GM21737 (cell line): Measurements from ENCODE around the gene DAGLA.
"Not testable (repeated sequence)": the region's sequence is repeated elsewhere in the genome, so short reads cannot be mapped to it uniquely, and the experiment has no call there.

Source experiments
- ATAC-seq: cut with Tn5 transposase; IDR thresholded peaks from one replicate; pipeline ENCODE4 v1.9.1; 2021; ENCODE audit warnings: mild to moderate bottlenecking, moderate library complexity; ENCODE audit not compliant: unreplicated experiment

DAGLA gene

DNA sequence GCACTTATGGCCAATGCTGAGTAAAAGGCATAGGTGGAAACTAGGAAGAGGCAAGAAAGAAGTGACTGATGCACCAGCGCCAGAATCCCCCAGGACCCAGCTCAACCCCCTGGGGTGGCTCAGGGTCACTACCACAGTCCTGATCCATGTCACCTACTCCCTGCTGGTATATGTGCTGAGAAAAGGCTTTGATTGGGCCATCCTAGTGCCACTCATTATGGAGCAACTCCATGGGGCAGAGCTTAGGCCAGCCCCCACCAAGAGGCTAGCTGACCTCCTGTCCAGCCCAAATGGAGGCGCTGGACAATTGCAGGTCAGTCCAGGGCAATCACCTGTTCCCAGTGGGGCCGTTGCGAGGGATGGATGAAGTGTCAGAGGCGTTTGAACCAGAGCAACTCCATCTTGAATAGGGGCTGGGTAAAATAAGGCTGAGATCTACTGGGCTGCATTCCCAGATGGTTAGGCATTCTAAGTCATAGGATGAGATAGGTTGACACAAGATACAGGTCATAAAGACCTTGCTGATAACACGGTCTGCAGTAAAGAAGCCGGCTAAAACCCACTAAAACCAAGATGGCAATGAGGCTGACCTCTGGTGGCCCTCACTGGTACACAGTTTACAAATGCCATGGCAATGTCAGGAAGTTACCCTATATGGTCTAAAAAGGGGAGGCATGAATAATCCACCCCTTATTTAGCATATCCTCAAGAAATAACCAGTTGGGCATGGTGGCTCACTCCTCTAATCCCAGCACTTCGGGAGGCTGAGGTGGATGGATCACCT lies 20.6 kb upstream of the DAGLA start:
- no peak for ATAC-seq

DNA sequence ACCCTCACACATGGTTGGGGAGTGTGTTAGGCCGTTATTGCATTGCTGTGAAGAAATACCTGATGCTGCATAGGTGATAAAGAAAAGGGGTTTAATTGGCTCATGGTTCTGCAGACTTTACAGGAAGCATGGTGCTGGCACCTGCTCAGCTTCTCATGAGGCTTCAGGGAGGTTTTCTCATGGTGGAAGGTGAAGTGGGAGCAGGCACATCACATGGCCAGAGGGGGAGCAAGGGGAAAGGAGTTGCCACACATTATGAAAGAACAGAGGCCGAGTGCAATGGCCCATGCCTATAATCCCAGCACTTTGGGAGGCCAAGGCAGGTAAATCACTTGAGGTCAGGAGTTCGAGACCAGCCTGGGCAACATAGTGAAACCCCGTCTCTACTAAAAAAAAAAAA lies 19.2 kb upstream of the DAGLA start:
- not testable (repeated sequence) for ATAC-seq

DNA sequence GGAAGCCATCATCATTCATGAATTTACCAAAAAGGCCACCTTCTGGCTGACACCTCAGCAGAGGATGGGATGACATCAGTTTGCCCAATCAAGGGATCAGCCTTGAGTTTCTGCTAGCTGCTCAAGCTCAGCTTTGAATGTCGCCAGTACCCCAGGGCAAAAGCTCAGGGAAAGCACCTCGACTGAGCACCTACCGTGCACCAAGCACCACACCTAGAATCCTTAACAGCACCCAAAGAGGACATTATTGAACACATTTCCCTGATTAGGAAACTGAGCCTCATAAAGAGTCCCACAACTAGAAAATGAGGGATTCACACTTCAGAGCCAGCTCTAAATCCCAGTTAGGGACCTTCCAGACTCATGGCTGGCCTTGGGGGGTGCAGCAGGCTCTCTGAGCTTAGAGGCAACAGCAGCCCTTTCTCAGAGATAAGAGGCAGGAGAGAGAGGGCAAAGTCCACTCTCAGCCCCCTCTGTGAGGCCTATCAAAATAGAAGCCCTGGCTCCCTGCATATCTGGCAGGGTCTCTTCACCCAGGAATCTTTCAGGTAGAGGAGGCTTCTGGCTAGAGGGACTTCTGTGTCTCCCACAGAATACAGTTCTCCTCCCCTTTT lies 13.4 kb upstream of the DAGLA start:
- ATAC-seq, result no peak

DNA sequence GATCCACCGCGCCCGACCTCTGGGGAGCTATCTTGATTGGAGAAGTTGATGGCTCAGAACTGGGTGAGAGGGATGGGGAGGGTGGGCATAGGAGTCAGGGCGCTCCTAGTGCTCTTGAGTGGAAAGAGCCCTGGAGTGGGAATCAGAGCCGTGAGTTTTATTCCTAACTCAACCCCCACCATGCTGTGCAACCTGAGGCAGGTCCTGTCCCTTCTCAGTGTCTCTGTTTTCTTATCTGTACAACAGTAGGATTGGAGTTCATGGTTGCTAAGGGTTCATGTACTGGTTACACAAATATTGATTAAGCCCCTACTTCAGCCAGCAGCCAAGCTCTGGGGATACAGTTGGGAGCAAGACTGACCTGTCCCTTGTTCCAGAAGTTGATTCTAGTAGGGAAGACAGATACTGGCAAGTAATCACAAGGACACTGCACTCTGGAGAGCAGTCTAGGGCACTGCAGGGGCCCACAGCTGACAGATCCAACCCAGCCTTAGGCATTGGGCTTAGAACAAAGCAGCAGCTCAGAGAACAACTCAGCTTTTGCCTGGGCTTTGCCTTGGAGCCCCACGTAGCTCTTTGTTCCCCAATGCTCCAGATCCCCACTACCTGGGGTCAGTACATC lies 12.4 kb upstream of the DAGLA start:
- no peak for ATAC-seq

DNA sequence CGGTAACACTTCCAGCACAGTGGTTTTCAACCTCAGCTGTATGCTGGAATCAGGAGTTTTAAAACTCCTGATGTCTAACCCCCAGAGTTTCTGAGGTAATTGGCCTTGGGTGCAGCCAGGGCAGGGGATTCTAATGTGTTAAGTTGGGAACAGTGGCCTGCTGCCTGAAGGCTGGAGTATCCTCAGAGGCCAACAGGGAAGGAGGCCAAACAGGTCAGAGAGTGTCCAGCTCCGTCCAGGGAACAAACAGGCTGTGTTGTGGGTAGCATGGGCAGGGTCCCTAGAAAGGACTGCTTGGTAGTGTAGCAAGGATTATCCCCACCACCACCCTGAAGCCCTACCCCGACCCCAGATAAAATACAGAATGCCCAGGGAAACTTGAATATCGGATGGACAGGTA lies 10.8 kb upstream of the DAGLA start:
- no peak for ATAC-seq

DNA sequence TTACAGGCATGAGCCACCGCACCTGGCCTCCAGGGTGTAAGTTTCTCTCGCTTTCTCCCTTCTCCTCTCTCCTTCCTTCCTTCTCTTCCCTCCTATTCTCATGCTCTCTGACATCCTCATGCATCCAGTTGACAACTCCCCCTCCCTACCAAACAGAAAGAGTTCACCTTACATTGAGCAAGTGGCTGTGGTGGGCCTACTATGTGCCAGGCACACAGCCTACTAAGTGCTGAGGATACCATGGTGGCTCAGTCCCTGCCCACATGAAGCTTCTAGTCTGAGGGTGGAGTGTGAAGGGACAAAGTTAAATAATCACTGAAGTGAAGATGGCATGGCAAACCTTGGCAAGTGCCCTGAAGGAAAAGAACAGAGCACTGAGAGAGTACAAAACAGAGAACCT lies 9.6 kb upstream of the DAGLA start:
- ATAC-seq, result no peak

DNA sequence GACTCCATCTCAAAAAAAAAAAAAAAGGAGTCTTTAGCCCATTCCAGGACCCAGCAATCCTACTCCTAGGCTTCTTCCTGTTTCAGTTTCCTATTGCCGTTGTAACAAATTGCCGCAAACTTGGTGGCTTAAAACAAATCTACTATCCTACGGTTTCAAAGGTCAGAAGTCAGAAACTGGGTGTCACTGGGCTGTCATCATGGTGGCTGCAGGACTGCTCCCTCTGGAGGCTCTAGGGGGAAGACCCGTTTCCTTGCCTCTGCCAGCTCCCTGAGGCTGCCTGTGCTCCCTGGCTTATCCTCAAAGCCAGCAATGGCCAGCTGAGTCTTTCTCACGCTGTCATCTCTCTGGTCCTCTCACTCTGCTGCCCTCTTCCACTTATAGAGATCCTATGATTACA lies 8.7 kb upstream of the DAGLA start:
- no peak for ATAC-seq

DNA sequence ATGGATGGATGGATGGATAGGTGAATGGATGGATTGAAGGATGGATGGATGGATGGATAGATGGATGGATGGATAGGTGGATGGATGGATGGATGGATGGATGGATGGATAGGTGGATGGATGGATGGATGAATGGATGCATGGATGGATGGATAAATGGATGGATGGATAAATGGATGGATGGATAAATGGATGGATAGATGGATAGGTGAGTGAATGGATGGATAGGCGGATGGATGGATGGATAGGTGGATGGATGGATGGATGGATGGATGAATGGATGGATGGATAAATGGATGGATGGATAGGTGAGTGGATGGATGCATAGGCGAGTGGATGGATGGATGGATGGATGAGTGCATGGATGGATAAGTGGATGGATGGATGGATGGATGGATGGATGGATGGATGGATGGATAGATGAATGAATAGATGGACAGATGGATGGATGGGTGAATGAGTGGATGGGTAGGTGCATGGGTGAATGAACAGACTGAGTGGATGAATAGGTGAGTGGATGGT lies 6.2 kb upstream of the DAGLA start:
- ATAC-seq, result not testable (repeated sequence)

DNA sequence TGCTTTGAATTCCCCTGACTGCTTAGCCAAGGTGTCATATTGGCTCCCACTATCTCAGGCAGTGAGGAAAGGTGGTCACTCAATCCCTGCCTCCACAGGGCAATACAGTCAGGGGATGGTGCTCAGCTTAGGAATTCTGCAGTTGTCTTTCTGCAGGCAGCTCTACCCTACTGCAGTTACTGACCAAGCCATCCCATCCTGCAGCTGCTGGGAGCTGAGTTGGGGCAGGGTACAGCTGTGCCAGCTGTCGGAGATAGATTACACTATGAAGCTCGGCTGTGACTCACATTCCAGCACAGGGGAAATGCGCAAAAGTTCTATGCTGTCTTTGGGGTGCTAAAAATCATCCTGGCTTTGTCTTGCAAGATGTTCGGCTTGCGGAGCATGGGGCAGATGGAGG lies 4.4 kb upstream of the DAGLA start:
- ATAC-seq, result no peak

DNA sequence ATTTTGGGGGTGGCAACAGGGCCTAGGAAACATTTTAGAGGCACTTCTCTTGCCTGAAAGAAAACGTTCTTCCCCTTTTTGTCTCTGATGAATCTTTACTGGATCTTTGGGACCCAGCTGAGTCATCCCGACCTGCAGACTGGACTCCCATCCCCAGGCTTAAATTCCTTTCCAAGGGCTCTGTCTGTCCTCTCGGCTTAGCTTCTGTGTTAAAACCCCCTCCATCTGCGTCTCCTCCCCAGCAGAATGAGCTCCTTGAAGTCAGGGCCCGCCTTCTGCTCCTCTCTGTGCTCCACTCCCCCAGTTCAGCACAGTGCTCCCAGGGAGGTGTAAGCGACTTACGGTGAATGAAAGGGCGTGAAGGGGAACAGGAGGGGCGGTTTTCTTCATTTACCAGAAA lies 895 bp upstream of the DAGLA start:
- no peak for ATAC-seq

DNA sequence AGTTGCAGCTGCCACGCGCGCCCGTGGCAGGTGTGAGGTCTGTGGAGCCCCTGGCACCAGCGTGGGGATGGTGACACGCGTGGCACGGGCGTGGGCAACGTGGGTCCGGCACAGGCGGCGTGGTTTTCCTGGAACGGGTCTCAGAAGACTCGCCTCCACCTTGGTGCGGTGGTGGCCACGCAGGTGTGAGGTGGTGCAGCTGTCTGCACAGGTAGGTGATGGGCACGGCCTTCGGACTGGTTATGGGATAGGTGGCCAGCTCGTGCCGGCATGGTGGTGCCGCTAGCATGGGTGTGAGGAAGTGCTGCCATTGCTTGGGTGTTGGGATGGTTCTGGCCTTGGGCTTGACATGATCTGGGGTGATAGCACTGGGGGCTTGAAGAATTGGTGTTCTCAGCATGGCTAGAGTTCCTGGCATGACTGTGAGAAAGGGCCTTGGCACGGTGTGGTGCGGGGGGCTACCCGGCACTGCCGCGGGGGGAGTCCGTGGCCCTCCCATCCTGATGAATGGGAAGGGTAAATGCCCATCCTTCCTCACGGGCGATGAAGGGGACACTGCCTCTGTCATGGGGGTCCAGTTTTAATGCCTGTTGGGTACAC lies 531 bp downstream of the DAGLA start:
- no peak for ATAC-seq

DNA sequence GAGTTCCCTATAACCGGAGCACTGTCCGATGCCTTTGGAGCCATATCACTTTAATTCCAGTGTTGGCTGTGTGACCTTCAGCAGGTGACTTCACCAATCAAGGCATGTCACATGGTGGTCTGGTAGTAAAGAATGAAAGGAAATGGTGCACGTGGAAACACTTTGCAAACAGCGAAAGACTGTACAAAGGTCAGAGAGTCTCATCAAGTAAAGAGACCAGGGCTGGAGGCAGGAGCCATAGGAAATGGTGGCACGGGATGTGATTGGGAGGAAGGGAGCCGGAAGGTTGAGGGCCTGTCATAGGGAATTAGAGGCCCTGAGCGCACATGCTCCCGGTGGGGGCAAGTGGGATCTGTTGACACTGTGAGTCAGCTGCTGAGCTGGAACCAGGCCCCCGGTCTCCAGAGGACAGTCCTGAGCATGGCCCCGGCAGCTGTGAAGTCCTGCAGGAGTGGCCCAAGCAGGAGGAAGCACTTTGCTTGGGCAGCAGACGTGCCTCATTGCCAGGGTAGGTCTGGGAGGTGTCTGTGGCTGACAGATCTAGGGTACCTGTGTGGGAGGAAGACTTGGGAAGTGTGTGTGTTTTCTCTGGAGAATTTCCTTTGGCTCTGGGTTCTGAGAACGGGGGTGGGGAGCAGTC lies 2.0 kb downstream of the DAGLA start:
- ATAC-seq, result no peak

DNA sequence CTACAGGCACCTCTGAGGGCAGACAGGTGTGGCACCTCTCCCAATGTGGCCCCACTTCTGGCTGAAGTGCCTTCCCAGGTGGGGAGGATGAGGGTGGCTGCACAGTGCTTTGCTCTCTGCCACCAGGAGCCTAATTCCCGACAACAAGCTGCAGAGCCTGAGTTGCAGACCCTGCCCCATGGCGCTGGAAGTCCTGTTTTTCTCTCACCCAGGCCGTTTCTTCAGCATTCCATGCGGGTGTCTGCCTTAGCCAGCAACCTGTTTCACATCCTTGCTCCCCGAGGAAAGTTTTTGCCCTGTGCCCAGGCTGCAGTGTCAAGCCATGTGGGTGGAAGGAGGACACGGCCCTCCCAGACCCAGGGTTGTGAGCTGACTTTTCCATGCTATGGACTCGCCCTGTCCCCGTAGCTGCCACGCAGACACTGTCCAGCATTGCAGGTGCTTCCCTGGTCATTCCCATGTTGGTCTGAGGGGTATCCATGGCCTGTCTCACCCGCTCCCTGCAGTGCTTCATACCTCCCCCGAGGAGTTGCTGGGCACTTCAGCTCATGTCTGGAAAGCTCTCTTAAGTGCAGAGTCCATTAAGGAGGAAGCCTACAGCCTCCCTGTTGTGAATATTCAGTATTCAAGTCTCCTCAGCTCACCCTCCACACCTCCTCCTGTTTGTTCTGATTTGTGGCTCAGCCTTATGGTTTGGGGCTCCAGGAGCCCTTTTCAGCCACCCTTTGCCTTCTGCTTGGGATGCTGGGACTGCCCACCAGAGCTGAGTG lies 2.9 kb downstream of the DAGLA start:
- no peak for ATAC-seq

DNA sequence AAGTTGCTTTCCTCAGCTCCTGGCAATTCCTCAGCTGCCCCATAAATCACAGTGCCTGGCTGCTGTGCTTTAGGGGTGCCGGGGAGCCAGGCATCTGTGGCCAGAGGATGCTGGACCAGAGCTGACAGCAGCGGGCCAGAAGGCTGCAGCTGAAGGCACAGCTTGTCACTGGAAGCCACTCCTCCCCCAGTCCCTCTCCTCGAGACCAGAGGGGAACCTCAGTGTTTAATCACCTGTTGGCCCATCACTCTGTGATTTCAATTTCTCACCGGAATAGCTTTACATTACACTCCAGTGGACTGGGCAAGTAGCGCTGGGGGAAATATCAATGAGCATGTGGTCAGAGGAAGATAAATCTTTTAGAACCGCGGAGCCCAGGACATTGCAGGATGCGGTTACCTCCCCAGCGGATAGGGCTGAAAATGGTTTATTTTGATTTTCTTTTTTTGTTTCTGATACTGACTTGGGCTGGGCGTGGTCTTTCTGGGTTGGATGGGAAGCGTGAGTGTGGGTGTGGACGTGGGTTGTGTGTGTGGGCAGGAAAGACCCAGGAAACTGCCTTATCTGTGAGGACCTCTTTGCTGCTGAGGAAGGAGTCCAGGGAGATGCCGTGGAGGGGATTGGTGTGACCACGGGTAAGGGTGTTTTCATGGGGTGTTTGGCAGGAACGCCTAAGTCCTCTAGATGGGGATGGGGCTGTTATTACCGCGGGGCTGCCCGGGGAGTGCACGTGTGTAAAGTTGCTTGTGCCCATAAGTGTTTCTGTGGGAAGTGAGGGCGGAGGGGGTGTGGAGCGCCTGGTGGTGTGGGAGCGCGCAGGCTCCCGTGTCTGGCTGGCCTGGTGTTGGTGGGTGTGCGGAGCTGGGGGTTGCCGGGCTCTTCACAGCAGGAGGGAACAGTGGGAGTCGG lies 4.0 kb downstream of the DAGLA start:
- no peak for ATAC-seq

DNA sequence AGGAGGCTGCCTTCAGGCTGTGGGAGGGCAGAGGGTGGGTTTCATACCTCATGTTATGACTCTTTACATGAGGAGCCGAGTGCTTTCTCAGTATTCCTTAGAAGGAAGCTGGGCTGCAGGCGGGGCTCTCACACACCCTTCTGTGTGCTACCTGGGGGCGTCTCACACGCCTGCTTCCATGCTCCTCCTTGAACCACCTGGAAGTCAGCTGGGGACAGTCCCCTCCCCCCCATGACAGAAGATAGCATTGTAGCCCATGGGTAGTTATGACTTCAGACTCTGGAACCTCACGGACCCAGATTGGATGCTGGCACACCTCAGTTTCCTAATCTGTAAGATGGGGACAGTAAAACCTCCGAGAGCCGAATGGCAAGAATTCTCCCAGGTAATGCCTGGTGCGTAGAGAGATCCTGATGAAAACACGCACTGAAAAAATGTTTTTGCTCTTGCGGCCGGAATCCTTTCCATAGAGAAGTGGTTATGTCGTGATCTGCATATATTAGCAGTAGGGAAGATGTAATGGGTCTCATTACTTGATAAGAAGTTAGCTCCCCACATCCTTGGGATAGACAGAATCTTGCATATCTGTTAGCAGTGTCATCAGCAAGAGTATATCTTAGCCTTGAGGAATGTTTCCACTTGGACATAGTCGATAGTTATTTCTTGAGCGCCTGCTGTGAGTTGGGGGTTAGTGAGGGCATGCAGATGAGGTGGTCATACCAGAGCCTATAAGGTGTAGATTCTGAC lies 4.9 kb downstream of the DAGLA start:
- ATAC-seq, result no peak

DNA sequence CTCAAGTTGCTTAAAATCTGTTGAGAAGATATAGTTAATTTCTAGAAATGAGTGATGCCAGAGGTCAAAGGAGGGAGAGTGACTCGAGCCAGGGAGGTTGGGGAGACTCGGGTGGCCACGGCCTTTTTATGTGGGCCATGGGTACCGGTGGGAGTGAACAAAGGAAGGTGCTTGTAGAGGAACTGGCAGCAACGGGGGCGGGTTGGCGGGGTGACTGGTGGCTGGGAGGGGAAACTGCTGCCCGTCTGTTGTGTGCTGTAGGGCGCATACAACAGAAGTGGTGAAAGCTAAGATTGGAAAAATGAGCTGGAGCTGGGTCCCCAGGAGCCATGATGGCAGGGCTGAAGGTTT lies 5.4 kb downstream of the DAGLA start:
- no peak for ATAC-seq

DNA sequence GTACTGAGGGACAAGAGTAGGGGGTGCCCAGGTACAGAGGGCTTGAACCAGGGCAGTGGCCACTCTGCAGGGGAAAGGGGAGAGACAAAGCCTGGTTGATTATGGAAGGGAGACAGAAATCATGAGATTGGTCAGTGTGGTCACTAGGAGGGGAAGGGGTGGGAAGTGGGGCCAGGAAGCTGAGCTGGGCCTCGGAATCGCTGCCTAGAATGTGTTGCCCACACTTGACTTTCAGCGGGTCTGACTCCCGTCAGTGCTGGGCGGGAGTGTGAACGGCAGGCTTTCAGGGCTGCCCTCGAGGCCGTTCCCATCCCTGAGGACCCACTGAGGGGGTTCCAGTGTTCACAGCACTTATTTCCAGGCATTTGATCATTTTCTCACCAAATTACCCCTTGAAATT lies 5.9 kb downstream of the DAGLA start:
- no peak for ATAC-seq

DNA sequence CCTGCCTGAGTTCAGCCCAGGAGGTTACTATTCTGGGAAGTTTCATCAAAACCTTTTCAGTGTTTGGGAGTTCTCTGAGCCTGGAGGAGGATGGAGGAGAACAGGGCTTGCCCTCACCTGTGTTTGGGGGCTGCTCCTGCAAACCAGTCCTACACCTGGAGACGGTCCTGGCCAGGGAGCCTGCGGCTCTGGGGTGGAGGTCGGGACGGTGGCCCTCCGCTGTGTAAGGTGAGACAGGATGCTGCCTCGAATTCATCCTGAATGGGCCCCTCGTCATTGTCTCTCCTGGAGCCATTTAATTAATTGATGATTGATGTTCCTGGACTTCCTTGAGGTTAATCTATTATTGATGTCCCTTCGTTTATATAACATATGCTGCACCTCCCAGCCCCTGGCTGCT lies 6.3 kb downstream of the DAGLA start:
- no peak for ATAC-seq

DNA sequence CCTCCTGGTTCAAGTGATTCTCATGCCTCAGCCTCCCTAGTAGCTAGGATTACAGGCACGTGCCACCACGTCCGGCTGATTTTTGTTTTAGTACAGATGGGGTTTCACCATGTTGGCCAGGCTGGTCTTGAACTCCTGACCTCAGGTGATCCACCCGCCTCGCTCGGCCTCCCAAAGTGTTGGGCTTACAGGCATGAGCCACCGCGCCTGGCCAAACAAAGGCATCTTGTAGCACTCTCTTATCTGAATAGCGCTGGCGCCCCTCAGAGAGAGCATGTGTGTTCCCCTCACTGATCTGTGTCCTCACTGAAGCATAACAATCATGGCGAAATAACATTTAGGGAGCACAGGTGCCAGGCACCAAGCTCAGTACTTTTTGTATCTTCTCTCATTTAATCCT lies 7.2 kb downstream of the DAGLA start:
- no peak for ATAC-seq
